Tibial artery (tissue), 4 donors: ENCODE results near the gene NFAT5.
"Not testable (repeated sequence)": the region's sequence is repeated elsewhere in the genome, so short reads cannot be mapped to it uniquely, and the experiment has no call there.

Source experiments
- DNase-seq, 2 donors: peaks; one replicate each; pipeline ENCODE4 v3.0.0-alpha.2; 2019
- H3K27ac ChIP-seq, 2 donors: fragments of 200-600 bp; sonication (generic) in 1 of 2; 1 replicate in 1 of 2; 2 replicates in 1 of 2; pipeline ENCODE4 v1.5.1; 2018 to 2019; ENCODE audit warnings: mild to moderate bottlenecking in 1 of 2
- H3K27me3 ChIP-seq, 2 donors: fragments of 200-600 bp; sonication (generic) in 1 of 2; one replicate each; pipeline versions ENCODE4 v1.5.1 to v1.6.0; 2016 to 2019
- H3K36me3 ChIP-seq, 3 donors: fragments of 200-600 bp; sonication (generic) in 2 of 3; one replicate each; pipeline ENCODE4 v1.5.1; 2016 to 2019; ENCODE audit warnings: mild to moderate bottlenecking in 2 of 3
- H3K4me1 ChIP-seq, 4 donors: fragments of 200-600 bp; sonication (generic) in 2 of 4; 1 replicate in 3 of 4; 2 replicates in 1 of 4; pipeline ENCODE4 v1.5.1; 2016 to 2019
- H3K4me3 ChIP-seq, 2 donors: fragments of 200-600 bp; sonication (generic) in 1 of 2; 1 replicate in 1 of 2; 2 replicates in 1 of 2; pipeline ENCODE4 v1.5.1; 2018 to 2019; ENCODE audit warnings: mild to moderate bottlenecking in 2 of 2
- H3K9me3 ChIP-seq, 3 donors: fragments of 200-600 bp; sonication (generic) in 1 of 3; one replicate each; pipeline ENCODE4 v1.5.1; 2016 to 2019
- intact Hi-C: fragments of 100-400 bp; cut with DNase I; formaldehyde crosslinking; loops from one replicate; pipeline ENCODE4 v1.15.0; 2023; ENCODE audit warnings: low total_unique reads
- TF ChIP-seq, protein P1 (sequence below), 2 experiments: fragments of 200-600 bp in 1 of 2; fragments of 450-650 bp in 1 of 2; IDR thresholded peaks; one replicate each; pipeline ENCODE4 v1.5.1; 2017 to 2019; ENCODE audit warnings: antibody characterized with exemption in 2 of 2, mild to moderate bottlenecking in 1 of 2, moderate library complexity in 1 of 2

The NFAT5 gene

DNA sequence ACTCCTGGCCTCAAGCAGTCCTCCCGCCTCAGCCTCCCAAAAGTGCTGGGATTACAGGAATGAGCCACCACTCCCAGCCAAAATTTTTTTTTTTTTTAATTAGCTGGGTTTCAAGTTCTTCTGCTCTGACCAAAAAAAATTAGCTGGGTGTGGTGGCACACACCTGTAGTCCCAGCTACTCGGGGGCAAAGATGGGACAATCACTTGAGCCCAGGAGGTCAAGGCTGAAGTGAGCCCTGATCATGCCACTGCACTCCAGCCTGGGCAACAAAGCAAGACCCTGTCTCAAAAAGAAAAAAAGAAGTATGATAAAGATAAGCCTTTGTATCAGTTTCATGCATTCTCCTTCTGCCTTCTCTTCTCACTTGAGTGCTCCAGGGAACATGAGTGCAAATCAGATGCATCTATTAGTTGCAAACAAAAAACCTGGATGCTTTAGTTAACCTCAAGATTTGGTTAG is 158.7 kb downstream of the NFAT5 start:
- H3K27me3 ChIP-seq = no peaks in the 10 kb centered on the region
- peak in 1 of 2 donors; percentile 13 for DNase-seq
- TF ChIP-seq, protein P1, sequence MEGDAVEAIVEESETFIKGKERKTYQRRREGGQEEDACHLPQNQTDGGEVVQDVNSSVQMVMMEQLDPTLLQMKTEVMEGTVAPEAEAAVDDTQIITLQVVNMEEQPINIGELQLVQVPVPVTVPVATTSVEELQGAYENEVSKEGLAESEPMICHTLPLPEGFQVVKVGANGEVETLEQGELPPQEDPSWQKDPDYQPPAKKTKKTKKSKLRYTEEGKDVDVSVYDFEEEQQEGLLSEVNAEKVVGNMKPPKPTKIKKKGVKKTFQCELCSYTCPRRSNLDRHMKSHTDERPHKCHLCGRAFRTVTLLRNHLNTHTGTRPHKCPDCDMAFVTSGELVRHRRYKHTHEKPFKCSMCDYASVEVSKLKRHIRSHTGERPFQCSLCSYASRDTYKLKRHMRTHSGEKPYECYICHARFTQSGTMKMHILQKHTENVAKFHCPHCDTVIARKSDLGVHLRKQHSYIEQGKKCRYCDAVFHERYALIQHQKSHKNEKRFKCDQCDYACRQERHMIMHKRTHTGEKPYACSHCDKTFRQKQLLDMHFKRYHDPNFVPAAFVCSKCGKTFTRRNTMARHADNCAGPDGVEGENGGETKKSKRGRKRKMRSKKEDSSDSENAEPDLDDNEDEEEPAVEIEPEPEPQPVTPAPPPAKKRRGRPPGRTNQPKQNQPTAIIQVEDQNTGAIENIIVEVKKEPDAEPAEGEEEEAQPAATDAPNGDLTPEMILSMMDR (IDR thresholded peaks at IDR 0.05) = no peak
- no peaks in the 10 kb centered on the region for H3K9me3 ChIP-seq
- intact Hi-C loops = no loop called here
- peak overlapping the region in 1 of 2 donors; percentile 59 for H3K4me3 ChIP-seq
- peak overlapping the region in 1 of 2 donors; percentile 84 for H3K27ac ChIP-seq
- H3K36me3 ChIP-seq = no peaks in the 10 kb centered on the region
- peaks cover 0 to 38% (median 14%) of the 10 kb centered on the region in 4 donors for H3K4me1 ChIP-seq

DNA sequence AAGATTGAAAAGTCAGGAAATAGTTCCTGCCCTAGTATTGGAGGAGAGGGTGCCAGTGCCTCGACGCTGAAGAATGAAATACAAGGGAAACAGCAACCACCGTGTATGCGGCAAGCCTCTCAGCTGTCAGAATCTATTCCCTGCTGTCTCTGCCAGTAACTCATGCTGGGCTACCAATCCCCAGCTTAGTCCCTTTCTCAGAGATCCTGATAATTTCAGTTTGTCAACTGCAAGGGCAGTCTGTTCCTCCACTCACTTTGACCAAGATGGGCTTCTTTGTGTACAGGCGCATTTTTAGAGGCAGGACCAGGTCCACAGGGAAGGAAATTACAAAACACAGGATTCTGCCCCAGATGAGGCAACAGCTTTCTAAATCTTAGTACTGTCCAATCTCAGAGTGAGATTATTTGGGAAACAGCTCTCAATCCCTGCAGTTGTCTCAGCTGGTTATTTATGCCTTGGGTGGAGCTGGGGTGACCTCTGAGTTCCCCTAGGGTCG is 159.3 kb downstream of the NFAT5 start:
- intact Hi-C loops = no loop called here
- no peaks in the 10 kb centered on the region for H3K9me3 ChIP-seq

DNA sequence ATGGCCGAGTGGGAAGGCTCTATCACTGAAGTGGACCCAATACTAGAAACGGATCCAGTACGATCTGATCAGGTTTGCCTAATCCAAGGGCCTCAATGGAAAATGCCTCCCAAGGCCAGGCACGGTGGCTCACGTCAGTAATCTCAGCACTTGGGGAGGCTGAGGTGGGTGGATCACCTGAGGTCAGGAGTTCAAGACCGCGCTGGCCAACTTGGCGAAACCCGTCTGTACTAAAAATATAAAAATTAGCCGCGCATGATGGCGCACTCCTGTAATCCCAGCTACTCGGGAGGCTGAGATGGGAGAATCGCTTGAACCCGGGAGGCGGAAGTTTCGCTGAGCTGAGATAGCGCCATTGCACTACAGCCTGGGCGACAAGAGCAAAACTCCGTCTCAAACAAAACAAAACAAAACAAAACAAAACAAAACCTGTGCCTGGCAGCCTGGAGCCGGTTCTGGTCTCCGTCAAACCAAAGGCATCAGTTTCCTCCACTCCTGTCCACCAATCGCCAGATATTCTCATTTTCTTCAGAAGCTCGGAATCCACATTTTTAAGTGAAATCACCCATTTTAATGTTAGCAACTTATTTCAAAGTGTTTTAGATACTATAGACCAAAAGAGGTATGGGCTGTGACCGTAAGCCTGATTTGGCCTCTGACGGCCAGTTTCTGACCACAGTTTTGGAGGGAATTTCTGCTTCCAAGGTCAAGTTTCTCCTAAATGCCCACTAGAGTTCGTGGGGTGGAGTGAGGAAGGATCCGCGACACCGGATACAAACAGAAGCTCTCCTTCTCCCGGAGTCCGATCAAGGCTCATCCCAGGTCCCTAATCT is 159.9 kb downstream of the NFAT5 start:
- peak overlapping the region; percentile 83 to 84 for H3K27ac ChIP-seq
- intact Hi-C loops = no loop called here
- peaks cover 0 to 38% (median 14%) of the 10 kb centered on the region in 4 donors for H3K4me1 ChIP-seq
- TF ChIP-seq, protein P1 (IDR thresholded peaks at IDR 0.05) = no peak
- H3K27me3 ChIP-seq = no peaks in the 10 kb centered on the region
- peak overlapping the region; percentile 59 to 64 for H3K4me3 ChIP-seq
- no peaks in the 10 kb centered on the region for H3K9me3 ChIP-seq
- peak in 1 of 2 donors; percentile 65 for DNase-seq
- no peaks in the 10 kb centered on the region for H3K36me3 ChIP-seq

More for the DNA sequence above, 159.3 kb downstream of the NFAT5 start:
- TF ChIP-seq, protein P1 (IDR thresholded peaks at IDR 0.05) = no peak
- Histone ChIP-seq H3K27ac (peak overlapping the region; percentile 83 to 84), H3K36me3 (no peaks in the 10 kb centered on the region), H3K27me3 (no peaks in the 10 kb centered on the region), H3K4me3 (peak overlapping the region in 1 of 2 donors; percentile 59), H3K4me1 (peaks cover 0 to 38% (median 14%) of the 10 kb centered on the region in 4 donors)
- peak in 1 of 2 donors; percentile 45 for DNase-seq

DNA sequence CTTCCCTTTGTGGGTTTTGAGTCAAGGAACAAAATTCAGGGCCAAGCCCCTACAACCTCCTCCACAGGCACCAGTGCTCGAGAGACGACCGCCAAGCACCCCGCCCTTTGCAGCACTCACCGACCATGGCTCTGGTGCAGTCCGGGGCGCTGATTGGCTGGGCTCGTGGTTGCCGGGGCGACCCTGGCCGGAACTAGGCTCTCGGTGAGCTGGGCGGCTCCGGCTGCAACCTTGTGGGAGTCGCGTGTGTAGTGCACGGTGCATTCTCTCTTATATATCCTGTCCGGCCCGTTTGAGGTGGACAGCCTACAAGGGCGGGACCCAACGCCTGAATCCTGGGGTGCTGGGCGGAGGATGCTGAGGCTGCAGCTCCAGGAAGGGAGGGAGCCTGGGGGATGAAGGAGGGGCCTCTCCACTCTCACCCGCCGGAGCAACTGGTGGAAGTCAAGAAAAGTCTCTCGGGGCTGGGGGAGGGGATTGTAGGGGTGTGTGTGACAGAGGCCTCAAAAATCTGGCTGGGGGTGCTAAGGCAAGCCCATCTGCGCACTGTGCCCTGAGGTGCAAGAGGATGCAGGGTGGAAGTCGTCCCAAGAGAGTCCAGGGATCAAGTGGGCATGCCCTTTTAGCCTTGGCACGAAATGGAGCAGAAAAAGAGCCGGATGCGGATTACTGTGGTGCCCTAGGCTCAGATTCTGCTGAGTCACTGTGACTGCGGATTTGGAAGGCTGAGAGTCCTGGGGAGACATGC is 160.7 kb downstream of the NFAT5 start, which contains the start of gene NQO1:
NQO1 (minus strand) TSS at position 248 of the 748 bp plus-strand sequence; CDS start at position 127, 121 bp downstream.
- H3K36me3 ChIP-seq = no peaks in the 10 kb centered on the region
- peak within 1 kb of the TSS; percentile 59 to 64 for H3K4me3 ChIP-seq
- no peaks in the 10 kb centered on the region for H3K9me3 ChIP-seq
- TF ChIP-seq, protein P1 (IDR thresholded peaks at IDR 0.05) = no peak
- H3K27ac ChIP-seq = peak within 1 kb of the TSS; percentile 83 to 84
- intact Hi-C loops = no loop called here
- H3K4me1 ChIP-seq = peaks cover 0 to 38% (median 14%) of the 10 kb centered on the region in 4 donors
- peak; percentile 91 to 96 for DNase-seq
- H3K27me3 ChIP-seq = no peaks in the 10 kb centered on the region

DNA sequence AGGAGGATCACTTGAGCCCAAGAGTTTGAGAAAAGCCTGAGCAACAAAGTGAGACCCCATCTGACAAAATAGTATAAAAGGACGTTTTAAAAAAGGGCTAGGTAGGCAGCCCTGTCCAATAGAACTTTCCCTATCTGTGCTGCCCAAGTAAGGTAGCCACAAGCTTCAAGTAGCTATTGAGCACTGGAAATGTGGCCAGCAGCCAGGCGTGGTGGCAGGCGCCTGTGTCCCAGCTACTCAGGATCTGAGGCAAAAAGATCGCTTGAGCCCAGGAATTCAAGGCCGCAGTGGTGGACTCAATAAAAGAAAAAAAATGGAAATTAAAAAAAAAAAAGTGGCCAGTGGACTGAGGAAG is 162.1 kb downstream of the NFAT5 start:
- no peak for DNase-seq
- TF ChIP-seq, protein P1 (IDR thresholded peaks at IDR 0.05) = no peak
- H3K36me3 ChIP-seq = no peaks in the 10 kb centered on the region
- peaks cover 0 to 38% (median 14%) of the 10 kb centered on the region in 4 donors for H3K4me1 ChIP-seq
- no peak overlapping the region for H3K4me3 ChIP-seq
- no peaks in the 10 kb centered on the region for H3K9me3 ChIP-seq
- intact Hi-C loops = no loop called here
- H3K27me3 ChIP-seq = no peaks in the 10 kb centered on the region
- H3K27ac ChIP-seq = peak overlapping the region; percentile 83 to 84

DNA sequence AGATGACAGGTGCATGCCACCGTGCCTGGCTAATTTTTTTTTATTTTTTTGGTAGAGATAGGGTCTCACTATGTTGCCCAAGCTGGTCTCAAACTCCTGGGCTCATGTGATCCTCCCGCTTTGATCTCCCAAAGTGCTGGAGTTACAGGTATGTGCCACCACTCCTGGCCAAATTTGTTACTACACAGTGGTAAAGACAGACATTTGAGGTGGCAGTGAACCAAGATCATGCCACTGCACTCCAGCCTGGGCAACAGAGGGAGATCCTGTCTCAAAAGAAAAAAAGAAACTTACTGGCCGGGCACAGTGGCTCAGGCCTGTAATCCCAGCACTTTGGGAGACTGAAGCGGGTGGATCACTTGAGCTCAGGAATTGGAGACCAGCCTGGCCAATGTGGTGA is 163.3 kb downstream of the NFAT5 start:
- intact Hi-C loops = not testable (repeated sequence)

DNA sequence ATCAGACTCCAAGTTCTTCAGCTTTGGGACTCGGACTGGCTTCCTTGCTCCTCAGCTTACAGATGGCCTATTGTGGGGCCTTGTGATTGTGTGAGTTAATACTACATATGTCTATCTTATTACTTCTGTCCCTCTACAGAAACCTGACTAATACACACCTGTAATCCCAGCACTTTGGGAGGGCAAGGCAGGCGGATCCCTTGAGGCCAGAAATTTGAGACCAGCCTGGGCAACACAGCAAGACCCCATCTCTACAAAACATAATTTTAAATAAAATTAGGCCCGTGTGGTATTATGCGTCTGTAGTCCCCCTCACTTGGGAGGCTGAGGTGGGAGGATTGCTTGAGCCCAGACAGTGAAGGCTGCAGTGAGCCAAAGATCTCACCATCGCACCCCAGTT is 165.5 kb downstream of the NFAT5 start:
- H3K27ac ChIP-seq, DNase-seq, H3K27me3 ChIP-seq, H3K9me3 ChIP-seq, H3K36me3 ChIP-seq, H3K4me3 ChIP-seq, intact Hi-C loops: not testable (repeated sequence)
- peaks cover 0 to 17% (median 8%) of the 10 kb centered on the region in 4 donors for H3K4me1 ChIP-seq

More for the DNA sequence above, 163.3 kb downstream of the NFAT5 start:
- DNase-seq, H3K27me3 ChIP-seq, H3K36me3 ChIP-seq, H3K4me3 ChIP-seq, H3K9me3 ChIP-seq: not testable (repeated sequence)
- Histone ChIP-seq H3K27ac (peak overlapping the region in 1 of 2 donors; percentile 84), H3K4me1 (peaks cover 0 to 37% (median 14%) of the 10 kb centered on the region in 4 donors)
